GM12878 (cell line): ENCODE data around the gene CDC42EP3. TPM values are rescaled to one million over a fixed set of nuclear protein-coding genes. Genes with fewer than 3 reads are reported as not detected.

Experiments
- CUX1 ChIP-seq: IDR thresholded peaks from 2 replicates; pipeline ENCODE4 v1.6.1; 2012; ENCODE audit warnings: improper control_type of control experiment, low read depth, low read length; ENCODE audit not compliant: insufficient replicate concordance
- EP300 ChIP-seq, 2 experiments: fragments of 150-350 bp in 1 of 2; IDR thresholded peaks; 2 replicates each; pipeline ENCODE4 v1.6.1; 2011 to 2012; ENCODE audit warnings: low read depth in 2 of 2, low read length in 2 of 2, borderline replicate concordance in 1 of 2, improper control_type of control experiment in 1 of 2, inconsistent platforms in 1 of 2; ENCODE audit not compliant: control insufficient read depth in 1 of 2
- ESRRA ChIP-seq: IDR thresholded peaks from 2 replicates; pipeline ENCODE4 v1.6.1; 2012; ENCODE audit warnings: mild to moderate bottlenecking, low read length, improper control_type of control experiment
- FOS ChIP-seq: IDR thresholded peaks from 3 replicates; pipeline ENCODE4 v1.6.1; 2011; ENCODE audit warnings: borderline replicate concordance; ENCODE audit not compliant: insufficient read length; ENCODE audit errors: extremely low read depth
- HDAC6 ChIP-seq: fragments of 200-600 bp; sonication (generic); IDR thresholded peaks from one replicate; pipeline ENCODE4 v1.8.0; 2017; ENCODE audit warnings: antibody characterized with exemption; ENCODE audit not compliant: unreplicated experiment
- IRF3 ChIP-seq: fragments of 450-650 bp; IDR thresholded peaks from 2 replicates; pipeline ENCODE4 v1.6.1; 2014; ENCODE audit warnings: mild to moderate bottlenecking
- IRF4 ChIP-seq: IDR thresholded peaks from 2 replicates; pipeline ENCODE4 v1.6.1; 2011; ENCODE audit warnings: low read depth, low read length
- KDM1A ChIP-seq: fragments of 200-600 bp; sonication (generic); IDR thresholded peaks from 2 replicates; pipeline ENCODE4 v1.6.1; 2016; ENCODE audit warnings: borderline replicate concordance
- MYC ChIP-seq: IDR thresholded peaks from 2 replicates; pipeline ENCODE4 v1.6.1; 2011; ENCODE audit warnings: mild to moderate bottlenecking, low read length, moderate library complexity, inconsistent platforms; ENCODE audit not compliant: insufficient read depth, insufficient replicate concordance, insufficient read length, severe bottlenecking
- RB1 ChIP-seq: fragments of 450-650 bp; formaldehyde crosslinking; IDR thresholded peaks from 2 replicates; pipeline ENCODE4 v1.6.1; 2017; ENCODE audit warnings: mild to moderate bottlenecking, borderline replicate concordance
- TBL1XR1 ChIP-seq: IDR thresholded peaks from 2 replicates; pipeline ENCODE4 v1.6.1; 2012; ENCODE audit warnings: low read depth, low read length, improper control_type of control experiment
- polyA plus RNA-seq, 11 experiments: library from polyadenylated mRNA; depleted of rRNA in 4 of 11; unstranded in 6 of 11; stranded (reverse) in 5 of 11; fragments of >200 nt; fragmentation: Nextera tagmentation in 4 of 11; fragmentation: Illumina TruSeq in 1 of 11; extraction: Ambion mirVana in 4 of 11; extraction: Trizol in 1 of 11; gene quantifications; 1 replicate in 1 of 11; 2 replicates in 10 of 11; pipeline versions ENCODE4 v1.2.1 to v1.2.3, GENCODE V29; 2011 to 2016; ENCODE audit warnings: inconsistent platforms in 2 of 11, missing spikeins in 2 of 11, low read depth in 1 of 11
- total RNA-seq, 4 experiments: library from RNA; depleted of rRNA in 3 of 4; stranded (reverse); fragments of >200 nt in 3 of 4; fragmentation: Illumina TruSeq in 1 of 4; extraction: Trizol in 1 of 4; gene quantifications; 2 replicates each; pipeline versions ENCODE4 v1.2.1 to v1.2.3, GENCODE V29; 2013 to 2021

Gene CDC42EP3
- total and polyA plus RNA-seq, 10 of the 15 experiments (the other 5 are each of a cell fraction or from before 2014, with no cell fraction given), result 11.8 to 86.9 (median 52.9) TPM

- TF ChIP-seq CUX1 (no peak), RB1 (no peak), ESRRA (no peak), IRF3 (no peak), TBL1XR1 (no peak), IRF4 (no peak), KDM1A (no peak), MYC (no peak), HDAC6 (no peak), FOS (no peak), EP300 (IDR thresholded peaks at IDR 0.05; ENCODE audit: borderline replicate concordance in 1 of 2, control insufficient read depth in 1 of 2, low read depth in 2 of 2, low read length in 2 of 2) (no peak)
Measured at GRCh38 chr2:37593694-37594093, 77.7 kb downstream of the CDC42EP3 start (continued).
